NB4 (cell line): ENCODE measurements around the gene DENND10.

Experiments used
- DNase-seq: peaks from one replicate; pipeline ENCODE4 v3.0.0; 2010; ENCODE audit warnings: low read depth
- H3K4me3 ChIP-seq: one replicate; pipeline ENCODE4 v1.5.1; 2011; ENCODE audit warnings: mild to moderate bottlenecking, low read depth, low read length, moderate library complexity
- CTCF ChIP-seq: IDR thresholded peaks from one replicate; pipeline ENCODE4 v1.5.1; 2012; ENCODE audit warnings: low read depth, low read length
- MAX ChIP-seq: IDR thresholded peaks from 2 replicates; pipeline ENCODE4 v1.6.1; 2011; ENCODE audit warnings: low read depth, low read length
- MYC ChIP-seq: IDR thresholded peaks from 2 replicates; pipeline ENCODE4 v1.6.1; 2011; ENCODE audit warnings: low read depth, low read length
- POLR2A ChIP-seq: IDR thresholded peaks from 2 replicates; pipeline ENCODE4 v1.6.1; 2011; ENCODE audit warnings: mild to moderate bottlenecking; ENCODE audit not compliant: insufficient read length; ENCODE audit errors: extremely low read depth

DENND10 gene

GRCh38 chr10:119125942-119126341, 22.0 kb downstream of the DENND10 start:
- no peak overlapping the region for H3K4me3 ChIP-seq
- no peak for DNase-seq
- TF ChIP-seq CTCF (no peak), POLR2A (no peak), MAX (no peak), MYC (no peak)

- DNase-seq = no peak
- H3K4me3 ChIP-seq = no peak overlapping the region
- TF ChIP-seq MAX (no peak), POLR2A (no peak), CTCF (no peak), MYC (no peak)
Measured at GRCh38 chr10:119129721-119130120, 25.8 kb downstream of the DENND10 start.

GRCh38 chr10:119131512-119132240, 27.8 kb downstream of the DENND10 start:
- DNase-seq = peak; percentile 96
- TF ChIP-seq MYC (peak; percentile 48; the same call in 1 of the 2 replicates), CTCF (no peak), POLR2A (peak; percentile 18), MAX (peak; percentile 53; the same call in 1 of the 2 replicates)
- peak overlapping the region; percentile 49 for H3K4me3 ChIP-seq

GRCh38 chr10:119132521-119133345, 28.8 kb downstream of the DENND10 start:
- no peak overlapping the region for H3K4me3 ChIP-seq
- no peak for TF ChIP-seq CTCF
- no peak for TF ChIP-seq POLR2A
- no peak for TF ChIP-seq MYC
- TF ChIP-seq MAX = no peak; the same call in 1 of the 2 replicates
- DNase-seq = no peak

GRCh38 chr10:119133949-119134348, 30.0 kb downstream of the DENND10 start:
- DNase-seq = peak; percentile 88
- no peak for TF ChIP-seq MYC
- peak; percentile 63; the same call in 1 of the 2 replicates for TF ChIP-seq MAX
- H3K4me3 ChIP-seq = no peak overlapping the region

GRCh38 chr10:119135513-119135881, 31.6 kb downstream of the DENND10 start:
- TF ChIP-seq MYC (peak; percentile 67; the same call in 1 of the 2 replicates), MAX (no peak)
- DNase-seq = peak; percentile 98
- peak overlapping the region; percentile 3 for H3K4me3 ChIP-seq
